HEK293T (cell line): ENCODE measurements around the gene TMEM171.

Source experiments
- BHLHE40 ChIP-seq: fragments of 450-650 bp; IDR thresholded peaks from 2 replicates; pipeline ENCODE4 v1.6.1; 2016; ENCODE audit warnings: mild to moderate bottlenecking, moderate library complexity, borderline replicate concordance
- FOXK2 ChIP-seq: fragments of 450-650 bp; IDR thresholded peaks from 2 replicates; pipeline ENCODE4 v1.6.1; 2016; ENCODE audit warnings: mild to moderate bottlenecking
- SP1 ChIP-seq: fragments of 450-650 bp; IDR thresholded peaks from 2 replicates; pipeline ENCODE4 v1.6.1; 2017
- SUZ12 ChIP-seq: fragments of 450-650 bp; IDR thresholded peaks from 2 replicates; pipeline ENCODE4 v1.6.1; 2016; ENCODE audit warnings: mild to moderate bottlenecking
- ZNF384 ChIP-seq: fragments of 450-650 bp; IDR thresholded peaks from 2 replicates; pipeline ENCODE4 v1.6.1; 2016
- TF ChIP-seq, protein P1 (sequence below): fragments of 450-650 bp; IDR thresholded peaks from 2 replicates; pipeline ENCODE4 v1.6.1; 2016

DNA sequence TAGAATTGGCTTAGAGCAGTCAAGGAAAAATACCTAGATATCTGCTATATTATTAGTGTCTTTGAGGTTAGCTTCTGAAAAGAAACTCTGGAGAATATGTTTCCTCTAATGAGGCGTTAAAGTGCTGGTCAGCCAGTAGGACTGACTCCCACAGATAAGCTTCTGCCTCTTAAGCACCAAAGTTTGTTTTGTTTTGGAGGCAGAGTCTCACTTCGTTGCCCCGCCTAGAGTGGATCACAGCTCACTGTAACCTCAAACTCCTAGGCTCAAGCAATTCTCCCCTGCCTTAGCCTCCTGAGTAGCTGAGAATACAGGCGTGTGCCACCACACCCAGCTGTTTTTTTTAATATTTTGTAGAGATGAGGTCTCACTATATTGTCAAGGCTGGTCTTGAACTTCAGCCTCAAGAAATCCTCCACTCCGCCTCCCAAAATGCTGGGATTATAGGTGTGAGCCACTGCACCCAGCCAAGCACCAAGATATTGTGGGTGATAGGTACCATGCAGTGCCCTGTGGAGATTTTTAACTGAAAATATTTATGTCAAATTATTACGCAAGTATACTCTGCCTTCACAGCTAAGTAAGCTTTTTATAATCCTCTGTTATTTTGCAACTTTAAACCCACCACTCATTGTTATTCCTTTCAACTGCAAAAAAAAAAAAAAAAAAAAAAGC is 24.7 kb upstream of the TMEM171 start:
- TF ChIP-seq SP1 (no peak), BHLHE40 (no peak), FOXK2 (no peak), SUZ12 (no peak), ZNF384 (no peak)
- TF ChIP-seq, protein P1, sequence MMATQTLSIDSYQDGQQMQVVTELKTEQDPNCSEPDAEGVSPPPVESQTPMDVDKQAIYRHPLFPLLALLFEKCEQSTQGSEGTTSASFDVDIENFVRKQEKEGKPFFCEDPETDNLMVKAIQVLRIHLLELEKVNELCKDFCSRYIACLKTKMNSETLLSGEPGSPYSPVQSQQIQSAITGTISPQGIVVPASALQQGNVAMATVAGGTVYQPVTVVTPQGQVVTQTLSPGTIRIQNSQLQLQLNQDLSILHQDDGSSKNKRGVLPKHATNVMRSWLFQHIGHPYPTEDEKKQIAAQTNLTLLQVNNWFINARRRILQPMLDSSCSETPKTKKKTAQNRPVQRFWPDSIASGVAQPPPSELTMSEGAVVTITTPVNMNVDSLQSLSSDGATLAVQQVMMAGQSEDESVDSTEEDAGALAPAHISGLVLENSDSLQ, result no peak
